PC-9 (cell line): Measurements from ENCODE around the gene RASAL2. TPM values are rescaled to one million over a fixed set of nuclear protein-coding genes. Genes with fewer than 3 reads are reported as not detected.

Source experiments
- BruUV-seq: library from RNA; stranded (reverse); fragments of 400-500 nt; replicated peaks from 2 replicates; lab custom pipeline; 2021; lab: Mats Ljungman, UMichigan
- CTCF ChIA-PET: fragments of 300-600 bp; sonication (Branson Sonifier 250); formaldehyde crosslinking; loops from one replicate; lab custom pipeline; 2022; ENCODE audit warnings: antibody characterized with exemption; lab: Charles Lee
- POLR2A ChIA-PET: fragments of 300-600 bp; sonication (Branson Sonifier 250); formaldehyde crosslinking; loops from one replicate; lab custom pipeline; 2022; ENCODE audit warnings: antibody characterized with exemption; ENCODE audit not compliant: unreplicated experiment; lab: Charles Lee
- DNase-seq, 2 experiments: peaks; one replicate each; pipeline versions ENCODE4 v3.0.0 to v3.0.0-alpha.2; 2015 to 2022; ENCODE audit warnings: mixed read lengths in 1 of 2
- H2AFZ ChIP-seq: fragments of 200-600 bp; sonication (generic); 2 replicates; pipeline ENCODE4 v1.8.1; 2017; ENCODE audit warnings: antibody characterized with exemption
- H3F3A ChIP-seq: fragments of 200-600 bp; sonication (generic); 2 replicates; pipeline ENCODE4 v1.8.1; 2017; ENCODE audit warnings: antibody characterized with exemption, mild to moderate bottlenecking, low read depth; ENCODE audit not compliant: insufficient read depth
- H3K27ac ChIP-seq: fragments of 200-600 bp; sonication (generic); 2 replicates; pipeline ENCODE4 v1.6.1; 2016; ENCODE audit warnings: mixed run types
- H3K27me3 ChIP-seq: fragments of 200-600 bp; sonication (generic); 2 replicates; pipeline ENCODE4 v1.6.1; 2016; ENCODE audit warnings: low read depth, mixed run types; ENCODE audit not compliant: insufficient read depth
- H3K36me3 ChIP-seq: fragments of 200-600 bp; sonication (generic); 2 replicates; pipeline ENCODE4 v1.6.1; 2016; ENCODE audit warnings: low read depth, mixed run types
- H3K4me1 ChIP-seq: fragments of 200-600 bp; sonication (generic); replicated peaks from 2 replicates; pipeline ENCODE4 v1.6.1; 2016; ENCODE audit warnings: mixed run types; ENCODE audit not compliant: insufficient read depth
- H3K4me2 ChIP-seq: fragments of 200-600 bp; sonication (generic); 2 replicates; pipeline ENCODE4 v1.6.1; 2017; ENCODE audit warnings: mixed run types
- H3K4me3 ChIP-seq: fragments of 200-600 bp; sonication (generic); 2 replicates; pipeline ENCODE4 v1.6.1; 2016; ENCODE audit warnings: mixed run types
- H3K79me2 ChIP-seq: fragments of 200-600 bp; sonication (generic); 2 replicates; pipeline ENCODE4 v1.6.1; 2017; ENCODE audit warnings: low read depth, mixed run types
- H3K9me2 ChIP-seq: fragments of 200-600 bp; sonication (generic); 2 replicates; pipeline ENCODE4 v1.8.1; 2017; ENCODE audit warnings: mild to moderate bottlenecking; ENCODE audit not compliant: insufficient read depth
- H3K9me3 ChIP-seq: fragments of 200-600 bp; sonication (generic); 2 replicates; pipeline ENCODE4 v1.8.1; 2016; ENCODE audit warnings: low read depth; ENCODE audit not compliant: insufficient read depth
- H4K20me1 ChIP-seq: fragments of 200-600 bp; sonication (generic); 2 replicates; pipeline ENCODE4 v1.8.1; 2017; ENCODE audit not compliant: insufficient read depth
- CTCF ChIP-seq: fragments of 200-600 bp; sonication (generic); conservative IDR thresholded peaks from 2 replicates; pipeline ENCODE4 v1.6.1; 2017; ENCODE audit warnings: mixed run types, antibody characterized with exemption, mild to moderate bottlenecking, moderate library complexity
- EZH2 ChIP-seq: fragments of 200-600 bp; sonication (generic); IDR thresholded peaks from 2 replicates; pipeline ENCODE4 v1.8.0; 2017; ENCODE audit warnings: antibody characterized with exemption, low read depth
- intact Hi-C: fragments of 100-400 bp; cut with micrococcal nuclease; formaldehyde crosslinking; loops from one replicate; pipeline ENCODE4 v1.10.0; 2022; ENCODE audit not compliant: unreplicated experiment
- total RNA-seq: library from RNA; stranded (reverse); gene quantifications from 2 replicates; pipeline ENCODE4 v1.2.3, GENCODE V29; 2021

Gene RASAL2
- total RNA-seq, 1 experiment from 2014 or later: 54.1 TPM

GRCh38 chr1:178495741-178496409 is 402.0 kb downstream of the RASAL2 start:
- POLR2A ChIA-PET: interaction anchor here (0.7 kb wide), 1 partner anchor 15 kb away, joined by 4 read pairs; no protein-coding TSS in a partner anchor

GRCh38 chr1:178496410-178497135 is 402.7 kb downstream of the RASAL2 start, which contains the start of gene CLEC20A:
Gene CLEC20A, minus strand, starts transcription at chr1:178496964. Its CDS starts 25 bp downstream, at chr1:178496939.
- no peaks in the 10 kb centered on the region for H3K9me2 ChIP-seq
- intact Hi-C loops: no loop called here
- no peak for DNase-seq
- TF ChIP-seq CTCF (no peak), EZH2 (no peak)
- no peaks in the 10 kb centered on the region for H3K4me1 ChIP-seq
- no peaks in the 10 kb centered on the region for H3K36me3 ChIP-seq
- H3F3A ChIP-seq: peaks cover 3% of the 10 kb centered on the region; the same call in 1 of the 2 replicates
- no peak within 1 kb of the TSS for H3K27ac ChIP-seq
- H4K20me1 ChIP-seq: no peaks in the 10 kb centered on the region
- no peak within 1 kb of the TSS for H3K4me3 ChIP-seq
- CTCF ChIA-PET: no interaction called here
- POLR2A ChIA-PET: no interaction called here
- BruUV-seq: no TSS peak
- no peaks in the 10 kb centered on the region for H3K9me3 ChIP-seq
- no peak within 1 kb of the TSS for H3K4me2 ChIP-seq
- H3K79me2 ChIP-seq: no peaks in the 10 kb centered on the region
- no peak within 1 kb of the TSS for H2AFZ ChIP-seq
- no peaks in the 10 kb centered on the region for H3K27me3 ChIP-seq

More at GRCh38 chr1:178495741-178496409, 402.0 kb downstream of the RASAL2 start:
- Histone ChIP-seq H3K4me2 (no peak overlapping the region), H3K4me1 (no peaks in the 10 kb centered on the region), H4K20me1 (no peaks in the 10 kb centered on the region), H3K9me2 (no peaks in the 10 kb centered on the region), H3K27ac (no peak overlapping the region), H2AFZ (no peak overlapping the region), H3K36me3 (no peaks in the 10 kb centered on the region), H3K9me3 (no peaks in the 10 kb centered on the region), H3K27me3 (no peaks in the 10 kb centered on the region), H3F3A (peaks cover 3% of the 10 kb centered on the region; the same call in 1 of the 2 replicates), H3K79me2 (no peaks in the 10 kb centered on the region), H3K4me3 (no peak overlapping the region)
- TF ChIP-seq CTCF (no peak), EZH2 (no peak)
- CTCF ChIA-PET: no interaction called here
- no peak for DNase-seq
- no TSS peak for BruUV-seq
- intact Hi-C loops: no loop called here

GRCh38 chr1:178497903-178498478 is 404.1 kb downstream of the RASAL2 start:
- CTCF ChIA-PET: no interaction called here
- H3K27me3 ChIP-seq: no peaks in the 10 kb centered on the region
- H2AFZ ChIP-seq: no peak overlapping the region
- intact Hi-C loops: no loop called here
- no peak overlapping the region for H3K4me2 ChIP-seq
- H3K4me1 ChIP-seq: no peaks in the 10 kb centered on the region
- H3K36me3 ChIP-seq: no peaks in the 10 kb centered on the region
- no peak for TF ChIP-seq EZH2
- no peak for TF ChIP-seq CTCF
- no peaks in the 10 kb centered on the region for H4K20me1 ChIP-seq
- H3K9me3 ChIP-seq: no peaks in the 10 kb centered on the region
- no peak overlapping the region for H3K4me3 ChIP-seq
- H3K9me2 ChIP-seq: no peaks in the 10 kb centered on the region
- no peak overlapping the region for H3K27ac ChIP-seq
- POLR2A ChIA-PET: no interaction called here
- peaks cover 3% of the 10 kb centered on the region; the same call in 1 of the 2 replicates for H3F3A ChIP-seq
- no TSS peak for BruUV-seq
- H3K79me2 ChIP-seq: no peaks in the 10 kb centered on the region
- no peak for DNase-seq
